ENCODE results near the gene CLTRN. TPM values are rescaled to one million over a fixed set of nuclear protein-coding genes. Genes with fewer than 3 reads are reported as not detected.
"Not testable (repeated sequence)": the region's sequence is repeated elsewhere in the genome, so short reads cannot be mapped to it uniquely, and the experiment has no call there.

Gene CLTRN
- total and polyA plus RNA-seq, 10 donors: 0.16 to 0.48 (median 0.30) TPM; not detected in 5

- no peak overlapping the region for H3K4me3 ChIP-seq
- 75 to 95% (median 93%) methylated on average over 5 of the region's 5 CpGs for whole genome bisulfite sequencing, 5 donors
- no peaks in the 10 kb centered on the region for H3K9me3 ChIP-seq
- intact Hi-C loops (cut with DNase I; ENCODE audit: low total_unique reads): no loop called here
- H3K27me3 ChIP-seq (replicated peaks in 1 of 7): peaks cover 0 to 46% (median 0%) of the 10 kb centered on the region in 7 donors
- DNase-seq: no peak
- no peaks in the 10 kb centered on the region for H3K36me3 ChIP-seq
- no peak overlapping the region for H3K27ac ChIP-seq
- no peaks in the 10 kb centered on the region for H3K4me1 ChIP-seq
- TF ChIP-seq POLR2A (IDR thresholded peaks at IDR 0.05) (no peak), POLR2AphosphoS5 (IDR thresholded peaks at IDR 0.05) (no peak)
- TF ChIP-seq, protein P1, sequence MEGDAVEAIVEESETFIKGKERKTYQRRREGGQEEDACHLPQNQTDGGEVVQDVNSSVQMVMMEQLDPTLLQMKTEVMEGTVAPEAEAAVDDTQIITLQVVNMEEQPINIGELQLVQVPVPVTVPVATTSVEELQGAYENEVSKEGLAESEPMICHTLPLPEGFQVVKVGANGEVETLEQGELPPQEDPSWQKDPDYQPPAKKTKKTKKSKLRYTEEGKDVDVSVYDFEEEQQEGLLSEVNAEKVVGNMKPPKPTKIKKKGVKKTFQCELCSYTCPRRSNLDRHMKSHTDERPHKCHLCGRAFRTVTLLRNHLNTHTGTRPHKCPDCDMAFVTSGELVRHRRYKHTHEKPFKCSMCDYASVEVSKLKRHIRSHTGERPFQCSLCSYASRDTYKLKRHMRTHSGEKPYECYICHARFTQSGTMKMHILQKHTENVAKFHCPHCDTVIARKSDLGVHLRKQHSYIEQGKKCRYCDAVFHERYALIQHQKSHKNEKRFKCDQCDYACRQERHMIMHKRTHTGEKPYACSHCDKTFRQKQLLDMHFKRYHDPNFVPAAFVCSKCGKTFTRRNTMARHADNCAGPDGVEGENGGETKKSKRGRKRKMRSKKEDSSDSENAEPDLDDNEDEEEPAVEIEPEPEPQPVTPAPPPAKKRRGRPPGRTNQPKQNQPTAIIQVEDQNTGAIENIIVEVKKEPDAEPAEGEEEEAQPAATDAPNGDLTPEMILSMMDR (IDR thresholded peaks at IDR 0.05 in 8 of 11, conservative IDR thresholded peaks at IDR 0.05 in 3 of 11): no peak
Observed at GRCh38 chrX:15653961-15654360, 10.6 kb downstream of the CLTRN start.

- H3K27ac ChIP-seq; H3K36me3 ChIP-seq; H3K4me3 ChIP-seq; intact Hi-C loops (cut with DNase I; ENCODE audit: low total_unique reads); DNase-seq; H3K4me1 ChIP-seq; H3K9me3 ChIP-seq: not testable (repeated sequence)
- peaks cover 0 to 36% (median 0%) of the 10 kb centered on the region in 7 donors for H3K27me3 ChIP-seq (replicated peaks in 1 of 7)
- no CpG with 5 or more reads among the region's 5 CpGs for WGBS, 5 donors
Observed at GRCh38 chrX:15647510-15647909, 17.1 kb downstream of the CLTRN start.

GRCh38 chrX:15646543-15646942 lies 18.1 kb downstream of the CLTRN start:
- H3K27me3 ChIP-seq (replicated peaks in 1 of 7): peaks cover 0 to 42% (median 0%) of the 10 kb centered on the region in 7 donors
- H3K36me3 ChIP-seq: no peaks in the 10 kb centered on the region
- WGBS, 5 donors: 88 to 99% (median 93%) methylated on average over 19 to 27 of the region's 27 CpGs; no CpG with 5 or more reads in 1 of the 5 donors
- TF ChIP-seq, protein P1 (IDR thresholded peaks at IDR 0.05 in 8 of 11, conservative IDR thresholded peaks at IDR 0.05 in 3 of 11): no peak
- no peak for TF ChIP-seq POLR2AphosphoS5 (IDR thresholded peaks at IDR 0.05)
- TF ChIP-seq POLR2A (IDR thresholded peaks at IDR 0.05): no peak
- intact Hi-C loops (cut with DNase I; ENCODE audit: low total_unique reads): no loop called here
- no peak for DNase-seq
- H3K27ac ChIP-seq: no peak overlapping the region
- H3K4me1 ChIP-seq: no peaks in the 10 kb centered on the region
- no peak overlapping the region for H3K4me3 ChIP-seq
- H3K9me3 ChIP-seq: no peaks in the 10 kb centered on the region

DNA sequence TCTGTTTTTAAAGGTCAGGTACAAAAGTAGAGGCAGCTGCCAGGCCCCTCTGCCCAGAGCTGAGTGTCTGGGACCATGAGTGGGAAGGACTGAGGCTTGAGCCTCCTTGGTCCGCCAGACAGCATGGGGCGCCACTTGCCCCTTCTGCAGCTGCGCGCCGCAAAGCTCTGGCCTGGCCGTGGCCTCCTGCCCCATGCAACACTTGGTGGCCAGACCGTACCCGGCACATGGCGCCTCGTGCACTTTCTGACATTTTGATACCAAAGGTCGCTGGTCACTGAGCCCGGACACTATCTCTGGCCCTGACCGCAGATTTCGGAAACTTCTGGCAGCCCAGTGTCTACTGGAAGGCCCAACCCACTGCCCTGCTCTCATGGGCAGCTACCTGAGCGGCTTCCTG lies 18.6 kb downstream of the CLTRN start:
- WGBS, 5 donors: 83 to 97% (median 84%) methylated on average over 11 to 15 of the region's 15 CpGs; no CpG with 5 or more reads in 1 of the 5 donors
- Histone ChIP-seq H3K4me1 (no peaks in the 10 kb centered on the region), H3K36me3 (no peaks in the 10 kb centered on the region), H3K27me3 (replicated peaks in 1 of 7) (peaks cover 0 to 37% (median 0%) of the 10 kb centered on the region in 7 donors), H3K27ac (no peak overlapping the region), H3K9me3 (no peaks in the 10 kb centered on the region), H3K4me3 (no peak overlapping the region)
- DNase-seq: no peak
- TF ChIP-seq, protein P1 (IDR thresholded peaks at IDR 0.05 in 8 of 11, conservative IDR thresholded peaks at IDR 0.05 in 3 of 11): no peak
- TF ChIP-seq POLR2A (IDR thresholded peaks at IDR 0.05) (no peak), POLR2AphosphoS5 (IDR thresholded peaks at IDR 0.05) (no peak)
- intact Hi-C loops (cut with DNase I; ENCODE audit: low total_unique reads): no loop called here

- H3K27me3 ChIP-seq (replicated peaks in 1 of 7): peaks cover 0 to 31% (median 0%) of the 10 kb centered on the region in 7 donors
- no peak overlapping the region for H3K4me3 ChIP-seq
- no peak overlapping the region for H3K27ac ChIP-seq
- no peak for DNase-seq
- TF ChIP-seq, protein P1 (IDR thresholded peaks at IDR 0.05 in 8 of 11, conservative IDR thresholded peaks at IDR 0.05 in 3 of 11): no peak
- TF ChIP-seq POLR2A (IDR thresholded peaks at IDR 0.05) (no peak), POLR2AphosphoS5 (IDR thresholded peaks at IDR 0.05) (no peak)
- no peaks in the 10 kb centered on the region for H3K36me3 ChIP-seq
- 72 to 97% (median 85%) methylated on average over 3 of the region's 3 CpGs for WGBS, 5 donors
- intact Hi-C loops (cut with DNase I; ENCODE audit: low total_unique reads): no loop called here
- H3K9me3 ChIP-seq: no peaks in the 10 kb centered on the region
- no peaks in the 10 kb centered on the region for H3K4me1 ChIP-seq
Observed at GRCh38 chrX:15645266-15645665, 19.3 kb downstream of the CLTRN start.

All from spleen (tissue), 11 donors.